Transverse colon (tissue), 4 donors: ENCODE results near the gene DNMBP. TPM values are rescaled to one million over a fixed set of nuclear protein-coding genes. Genes with fewer than 3 reads are reported as not detected.

ENCODE experiments used
- DNase-seq: peaks from one replicate; pipeline ENCODE4 v3.0.0-alpha.2; 2019
- H3K27ac ChIP-seq, 4 donors: fragments of 200-600 bp; sonication (generic); 2 replicates each; pipeline ENCODE4 v1.5.1; 2016 to 2018; ENCODE audit warnings: inconsistent platforms in 4 of 4
- H3K27me3 ChIP-seq: fragments of 200-600 bp; sonication (generic); 2 replicates; pipeline ENCODE4 v1.5.1; 2017; ENCODE audit warnings: inconsistent platforms
- H3K36me3 ChIP-seq, 4 donors: fragments of 200-600 bp; sonication (generic); 2 replicates each; pipeline ENCODE4 v1.5.1; 2017 to 2019; ENCODE audit warnings: inconsistent platforms in 4 of 4
- H3K4me1 ChIP-seq, 4 donors: fragments of 200-600 bp; sonication (generic); 2 replicates each; pipeline ENCODE4 v1.5.1; 2017 to 2020; ENCODE audit warnings: inconsistent platforms in 4 of 4
- H3K4me3 ChIP-seq, 4 donors: fragments of 200-600 bp; sonication (generic); 1 replicate in 1 of 4; 2 replicates in 3 of 4; pipeline versions ENCODE4 v1.5.1 to v1.6.1; 2017 to 2019; ENCODE audit warnings: inconsistent platforms in 4 of 4
- H3K9me3 ChIP-seq, 2 donors: fragments of 200-600 bp; sonication (generic); 2 replicates each; pipeline ENCODE4 v1.5.1; 2017 to 2019; ENCODE audit warnings: inconsistent platforms in 2 of 2
- CTCF ChIP-seq, 5 experiments: fragments of 200-600 bp in 3 of 5; fragments of 450-650 bp in 2 of 5; sonication (generic) in 3 of 5; IDR thresholded peaks; 1 replicate in 2 of 5; 2 replicates in 3 of 5; pipeline ENCODE4 v1.5.1; 2016 to 2017; ENCODE audit warnings: antibody characterized with exemption in 5 of 5, inconsistent platforms in 3 of 5, mild to moderate bottlenecking in 2 of 5, moderate library complexity in 1 of 5
- EP300 ChIP-seq: sonication (generic); formaldehyde crosslinking; IDR thresholded peaks from one replicate; pipeline ENCODE4 v1.6.1; 2017; ENCODE audit warnings: antibody characterized with exemption, low read depth
- POLR2A ChIP-seq: fragments of 450-650 bp; IDR thresholded peaks from one replicate; pipeline ENCODE4 v1.6.1; 2016; ENCODE audit warnings: antibody characterized with exemption, mild to moderate bottlenecking, moderate library complexity
- POLR2AphosphoS5 ChIP-seq, 3 donors: sonication (generic); formaldehyde crosslinking; IDR thresholded peaks; one replicate each; pipeline ENCODE4 v1.6.1; 2016; ENCODE audit warnings: antibody characterized with exemption in 3 of 3
- WGBS, 2 donors: methylation state at CpG; one replicate each; pipeline ENCODE4 v1.1.5; 2018; ENCODE audit warnings: low coverage in 1 of 2; 5-methylcytosine and 5-hydroxymethylcytosine counted together
- in situ Hi-C, 4 donors: fragments of 200-750 bp; cut with MboI; loops; one replicate each; pipeline versions ENCODE4 v1.15.0 to v1.15.1; 2017; ENCODE audit warnings: low sequenced_read_pairs in 3 of 4, low pct_ligation_motif_present in 1 of 4, low pct_unique_long_range_greater_than_20kb in 1 of 4
- intact Hi-C: fragments of 100-400 bp; cut with DNase I; formaldehyde crosslinking; loops from one replicate; pipeline ENCODE4 v1.15.1; 2023; ENCODE audit warnings: low total_unique reads
- total RNA-seq, 4 donors: library from RNA; depleted of rRNA; stranded (reverse); fragments of >200 nt; gene quantifications; one replicate each; pipeline ENCODE4 v1.1.0, GENCODE V29; 2016

Gene DNMBP
- total RNA-seq, 4 donors from 2014 or later, result 38.5 to 68.5 (median 48.0) TPM

GRCh38 chr10:99924451-99925255 lies 85.1 kb downstream of the DNMBP start:
- no peaks in the 10 kb centered on the region for H3K9me3 ChIP-seq
- WGBS, 2 donors, result 44 to 51% methylated on average over 2 to 3 of the region's 3 CpGs
- peak overlapping the region; percentile 84 to 88 (median 87) for H3K27ac ChIP-seq
- TF ChIP-seq EP300, result no peak
- TF ChIP-seq CTCF (IDR thresholded peaks at IDR 0.05), result no peak
- TF ChIP-seq POLR2A, result no peak
- TF ChIP-seq POLR2AphosphoS5 (IDR thresholded peaks at IDR 0.05), result no peak
- H3K36me3 ChIP-seq, result no peaks in the 10 kb centered on the region
- H3K4me1 ChIP-seq, result peaks cover 0 to 89% (median 43%) of the 10 kb centered on the region in 4 donors
- no peak for DNase-seq
- no peaks in the 10 kb centered on the region for H3K27me3 ChIP-seq
- in situ Hi-C loops (no loop called here), intact Hi-C loops (no loop called here)
- peak overlapping the region in 3 of 4 donors; percentile 37 to 56 (median 52) for H3K4me3 ChIP-seq

- TF ChIP-seq POLR2A, result no peak
- no peak for TF ChIP-seq EP300
- TF ChIP-seq CTCF (IDR thresholded peaks at IDR 0.05), result no peak
- TF ChIP-seq POLR2AphosphoS5 (IDR thresholded peaks at IDR 0.05), result peak in 1 of 3 donors; percentile 12
- H3K27me3 ChIP-seq, result no peaks in the 10 kb centered on the region
- in situ Hi-C loops, result no loop called here
- intact Hi-C loops, result no loop called here
- WGBS, 2 donors, result 46% methylated on average over 2 of the region's 2 CpGs; no CpG with 5 or more reads in 1 of the 2 donors
- peaks cover 0 to 98% (median 65%) of the 10 kb centered on the region in 4 donors for H3K4me1 ChIP-seq
- peak overlapping the region; percentile 84 to 88 (median 86) for H3K27ac ChIP-seq
- H3K9me3 ChIP-seq, result no peaks in the 10 kb centered on the region
- H3K4me3 ChIP-seq, result no peak overlapping the region
- DNase-seq, result no peak
- H3K36me3 ChIP-seq, result no peaks in the 10 kb centered on the region
Measured at GRCh38 chr10:99921948-99922347, 87.8 kb downstream of the DNMBP start.

- in situ Hi-C loops (no loop called here), intact Hi-C loops (no loop called here)
- Histone ChIP-seq H3K4me1 (peaks cover 0 to 98% (median 63%) of the 10 kb centered on the region in 4 donors), H3K36me3 (no peaks in the 10 kb centered on the region), H3K27ac (peak overlapping the region; percentile 84 to 88 (median 86)), H3K9me3 (no peaks in the 10 kb centered on the region), H3K4me3 (peak overlapping the region in 2 of 4 donors; percentile 4 to 15), H3K27me3 (no peaks in the 10 kb centered on the region)
- 50 to 73% methylated on average over 4 of the region's 4 CpGs for WGBS, 2 donors
- no peak for DNase-seq
- TF ChIP-seq CTCF (IDR thresholded peaks at IDR 0.05) (no peak), EP300 (no peak), POLR2A (no peak), POLR2AphosphoS5 (IDR thresholded peaks at IDR 0.05) (no peak)
Measured at GRCh38 chr10:99920901-99921300, 88.8 kb downstream of the DNMBP start.

GRCh38 chr10:99920486-99920885 lies 89.3 kb downstream of the DNMBP start:
- TF ChIP-seq POLR2AphosphoS5 (IDR thresholded peaks at IDR 0.05) (peak in 2 of 3 donors; percentile 43 to 82), CTCF (IDR thresholded peaks at IDR 0.05) (no peak), POLR2A (peak; percentile 57)
- Histone ChIP-seq H3K36me3 (no peaks in the 10 kb centered on the region), H3K4me1 (peaks cover 0 to 98% (median 61%) of the 10 kb centered on the region in 4 donors), H3K4me3 (peak overlapping the region in 2 of 4 donors; percentile 4 to 15), H3K27me3 (no peaks in the 10 kb centered on the region), H3K27ac (peak overlapping the region; percentile 84 to 88 (median 86)), H3K9me3 (no peaks in the 10 kb centered on the region)
- peak; percentile 59 for DNase-seq
- intact Hi-C loops, result no loop called here
- in situ Hi-C loops, result no loop called here
- 26 to 54% methylated on average over 3 to 5 of the region's 5 CpGs for WGBS, 2 donors
